H1 (cell line): ENCODE results near the gene ZBTB33. TPM values are rescaled to one million over a fixed set of nuclear protein-coding genes. Genes with fewer than 3 reads are reported as not detected.

ENCODE experiments used
- ATF2 ChIP-seq: IDR thresholded peaks from 2 replicates; pipeline ENCODE4 v1.6.1; 2012; ENCODE audit warnings: low read length, inconsistent platforms
- EGR1 ChIP-seq: IDR thresholded peaks from 2 replicates; pipeline ENCODE4 v1.6.1; 2011; ENCODE audit warnings: low read depth, low read length, borderline replicate concordance
- EP300 ChIP-seq, 2 experiments: IDR thresholded peaks; 1 replicate in 1 of 2; 2 replicates in 1 of 2; pipeline ENCODE4 v1.6.1; 2011 to 2012; ENCODE audit warnings: low read depth in 2 of 2, low read length in 2 of 2, mild to moderate bottlenecking in 2 of 2, borderline replicate concordance in 1 of 2, inconsistent platforms in 1 of 2, moderate library complexity in 1 of 2
- HDAC6 ChIP-seq: IDR thresholded peaks from one replicate; pipeline ENCODE4 v1.7.1; 2012; ENCODE audit warnings: low read depth, mild to moderate bottlenecking, inconsistent platforms, low read length, moderate library complexity
- PHF8 ChIP-seq: fragments of 200-600 bp; sonication (generic); conservative IDR thresholded peaks from 2 replicates; pipeline ENCODE4 v1.7.1; 2012; ENCODE audit warnings: low read depth, mild to moderate bottlenecking, inconsistent platforms, low read length, moderate library complexity
- POU5F1 ChIP-seq: IDR thresholded peaks from 2 replicates; pipeline ENCODE4 v1.6.1; 2011; ENCODE audit warnings: low read depth, mild to moderate bottlenecking, low read length, moderate library complexity
- RAD21 ChIP-seq, 2 experiments: IDR thresholded peaks in 1 of 2; conservative IDR thresholded peaks in 1 of 2; 2 replicates each; pipeline ENCODE4 v1.6.1; 2011; ENCODE audit warnings: low read depth in 2 of 2, low read length in 2 of 2, improper control_type of control experiment in 1 of 2, inconsistent platforms in 1 of 2, mild to moderate bottlenecking in 1 of 2, moderate library complexity in 1 of 2
- SP1 ChIP-seq: IDR thresholded peaks from 2 replicates; pipeline ENCODE4 v1.6.1; 2011; ENCODE audit warnings: low read depth, low read length
- TEAD4 ChIP-seq: IDR thresholded peaks from 2 replicates; pipeline ENCODE4 v1.6.1; 2012; ENCODE audit warnings: low read depth, low read length, inconsistent platforms, mixed read lengths
- polyA plus RNA-seq, 7 experiments: library from polyadenylated mRNA; depleted of rRNA in 3 of 7; stranded (reverse) in 5 of 7; unstranded in 2 of 7; fragments of >200 nt in 5 of 7; fragments of 200-250 nt in 2 of 7; gene quantifications; 1 replicate in 5 of 7; 2 replicates in 1 of 7; 4 replicates in 1 of 7; pipeline versions ENCODE4 v1.2.1 to v1.2.3, GENCODE V29; 2011 to 2013; ENCODE audit warnings: missing spikeins in 2 of 7, mixed read lengths in 2 of 7
- total RNA-seq: library from RNA; stranded (reverse); fragmentation: NEBNext Ultra II Directional; extraction: Animal tissue kit (Norgen Biotek cat#: 25700); gene quantifications from 2 replicates; pipeline ENCODE4 v1.2.1, GENCODE V29; 2021
- TF ChIP-seq, protein P1 (sequence below): fragments of 300-600 bp; sonication (generic); IDR thresholded peaks from 2 replicates; pipeline ENCODE4 v1.7.1; 2012; ENCODE audit warnings: low read length, moderate library complexity, mild to moderate bottlenecking, inconsistent platforms; ENCODE audit not compliant: insufficient replicate concordance

The ZBTB33 gene
- total and polyA plus RNA-seq, 2 of the 8 experiments (the other 6 are each of a cell fraction or from before 2014, with no cell fraction given): 3.4 to 14.9 TPM

- TF ChIP-seq, protein P1, sequence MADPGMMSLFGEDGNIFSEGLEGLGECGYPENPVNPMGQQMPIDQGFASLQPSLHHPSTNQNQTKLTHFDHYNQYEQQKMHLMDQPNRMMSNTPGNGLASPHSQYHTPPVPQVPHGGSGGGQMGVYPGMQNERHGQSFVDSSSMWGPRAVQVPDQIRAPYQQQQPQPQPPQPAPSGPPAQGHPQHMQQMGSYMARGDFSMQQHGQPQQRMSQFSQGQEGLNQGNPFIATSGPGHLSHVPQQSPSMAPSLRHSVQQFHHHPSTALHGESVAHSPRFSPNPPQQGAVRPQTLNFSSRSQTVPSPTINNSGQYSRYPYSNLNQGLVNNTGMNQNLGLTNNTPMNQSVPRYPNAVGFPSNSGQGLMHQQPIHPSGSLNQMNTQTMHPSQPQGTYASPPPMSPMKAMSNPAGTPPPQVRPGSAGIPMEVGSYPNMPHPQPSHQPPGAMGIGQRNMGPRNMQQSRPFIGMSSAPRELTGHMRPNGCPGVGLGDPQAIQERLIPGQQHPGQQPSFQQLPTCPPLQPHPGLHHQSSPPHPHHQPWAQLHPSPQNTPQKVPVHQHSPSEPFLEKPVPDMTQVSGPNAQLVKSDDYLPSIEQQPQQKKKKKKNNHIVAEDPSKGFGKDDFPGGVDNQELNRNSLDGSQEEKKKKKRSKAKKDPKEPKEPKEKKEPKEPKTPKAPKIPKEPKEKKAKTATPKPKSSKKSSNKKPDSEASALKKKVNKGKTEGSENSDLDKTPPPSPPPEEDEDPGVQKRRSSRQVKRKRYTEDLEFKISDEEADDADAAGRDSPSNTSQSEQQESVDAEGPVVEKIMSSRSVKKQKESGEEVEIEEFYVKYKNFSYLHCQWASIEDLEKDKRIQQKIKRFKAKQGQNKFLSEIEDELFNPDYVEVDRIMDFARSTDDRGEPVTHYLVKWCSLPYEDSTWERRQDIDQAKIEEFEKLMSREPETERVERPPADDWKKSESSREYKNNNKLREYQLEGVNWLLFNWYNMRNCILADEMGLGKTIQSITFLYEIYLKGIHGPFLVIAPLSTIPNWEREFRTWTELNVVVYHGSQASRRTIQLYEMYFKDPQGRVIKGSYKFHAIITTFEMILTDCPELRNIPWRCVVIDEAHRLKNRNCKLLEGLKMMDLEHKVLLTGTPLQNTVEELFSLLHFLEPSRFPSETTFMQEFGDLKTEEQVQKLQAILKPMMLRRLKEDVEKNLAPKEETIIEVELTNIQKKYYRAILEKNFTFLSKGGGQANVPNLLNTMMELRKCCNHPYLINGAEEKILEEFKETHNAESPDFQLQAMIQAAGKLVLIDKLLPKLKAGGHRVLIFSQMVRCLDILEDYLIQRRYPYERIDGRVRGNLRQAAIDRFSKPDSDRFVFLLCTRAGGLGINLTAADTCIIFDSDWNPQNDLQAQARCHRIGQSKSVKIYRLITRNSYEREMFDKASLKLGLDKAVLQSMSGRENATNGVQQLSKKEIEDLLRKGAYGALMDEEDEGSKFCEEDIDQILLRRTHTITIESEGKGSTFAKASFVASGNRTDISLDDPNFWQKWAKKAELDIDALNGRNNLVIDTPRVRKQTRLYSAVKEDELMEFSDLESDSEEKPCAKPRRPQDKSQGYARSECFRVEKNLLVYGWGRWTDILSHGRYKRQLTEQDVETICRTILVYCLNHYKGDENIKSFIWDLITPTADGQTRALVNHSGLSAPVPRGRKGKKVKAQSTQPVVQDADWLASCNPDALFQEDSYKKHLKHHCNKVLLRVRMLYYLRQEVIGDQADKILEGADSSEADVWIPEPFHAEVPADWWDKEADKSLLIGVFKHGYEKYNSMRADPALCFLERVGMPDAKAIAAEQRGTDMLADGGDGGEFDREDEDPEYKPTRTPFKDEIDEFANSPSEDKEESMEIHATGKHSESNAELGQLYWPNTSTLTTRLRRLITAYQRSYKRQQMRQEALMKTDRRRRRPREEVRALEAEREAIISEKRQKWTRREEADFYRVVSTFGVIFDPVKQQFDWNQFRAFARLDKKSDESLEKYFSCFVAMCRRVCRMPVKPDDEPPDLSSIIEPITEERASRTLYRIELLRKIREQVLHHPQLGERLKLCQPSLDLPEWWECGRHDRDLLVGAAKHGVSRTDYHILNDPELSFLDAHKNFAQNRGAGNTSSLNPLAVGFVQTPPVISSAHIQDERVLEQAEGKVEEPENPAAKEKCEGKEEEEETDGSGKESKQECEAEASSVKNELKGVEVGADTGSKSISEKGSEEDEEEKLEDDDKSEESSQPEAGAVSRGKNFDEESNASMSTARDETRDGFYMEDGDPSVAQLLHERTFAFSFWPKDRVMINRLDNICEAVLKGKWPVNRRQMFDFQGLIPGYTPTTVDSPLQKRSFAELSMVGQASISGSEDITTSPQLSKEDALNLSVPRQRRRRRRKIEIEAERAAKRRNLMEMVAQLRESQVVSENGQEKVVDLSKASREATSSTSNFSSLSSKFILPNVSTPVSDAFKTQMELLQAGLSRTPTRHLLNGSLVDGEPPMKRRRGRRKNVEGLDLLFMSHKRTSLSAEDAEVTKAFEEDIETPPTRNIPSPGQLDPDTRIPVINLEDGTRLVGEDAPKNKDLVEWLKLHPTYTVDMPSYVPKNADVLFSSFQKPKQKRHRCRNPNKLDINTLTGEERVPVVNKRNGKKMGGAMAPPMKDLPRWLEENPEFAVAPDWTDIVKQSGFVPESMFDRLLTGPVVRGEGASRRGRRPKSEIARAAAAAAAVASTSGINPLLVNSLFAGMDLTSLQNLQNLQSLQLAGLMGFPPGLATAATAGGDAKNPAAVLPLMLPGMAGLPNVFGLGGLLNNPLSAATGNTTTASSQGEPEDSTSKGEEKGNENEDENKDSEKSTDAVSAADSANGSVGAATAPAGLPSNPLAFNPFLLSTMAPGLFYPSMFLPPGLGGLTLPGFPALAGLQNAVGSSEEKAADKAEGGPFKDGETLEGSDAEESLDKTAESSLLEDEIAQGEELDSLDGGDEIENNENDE: no peak
- TF ChIP-seq EGR1: no peak
- no peak for TF ChIP-seq HDAC6
- no peak for TF ChIP-seq SP1
- no peak for TF ChIP-seq EP300 (IDR thresholded peaks at IDR 0.05; ENCODE audit: borderline replicate concordance in 1 of 2, low read depth in 2 of 2, low read length in 2 of 2)
- no peak for TF ChIP-seq PHF8
- TF ChIP-seq TEAD4: no peak
- no peak for TF ChIP-seq RAD21 (IDR thresholded peaks at IDR 0.05 in 1 of 2, conservative IDR thresholded peaks at IDR 0.05 in 1 of 2; ENCODE audit: low read depth in 2 of 2, low read length in 2 of 2)
- no peak for TF ChIP-seq POU5F1
- no peak for TF ChIP-seq ATF2
Observed at GRCh38 chrX:120293015-120293414, 42.4 kb downstream of the ZBTB33 start (continued).
